ENCODE results near the gene XIAP. TPM values are rescaled to one million over a fixed set of nuclear protein-coding genes. Genes with fewer than 3 reads are reported as not detected.

Gene XIAP
- total and polyA plus RNA-seq, 9 donors, result 12.4 to 56.0 (median 38.7) TPM

DNA sequence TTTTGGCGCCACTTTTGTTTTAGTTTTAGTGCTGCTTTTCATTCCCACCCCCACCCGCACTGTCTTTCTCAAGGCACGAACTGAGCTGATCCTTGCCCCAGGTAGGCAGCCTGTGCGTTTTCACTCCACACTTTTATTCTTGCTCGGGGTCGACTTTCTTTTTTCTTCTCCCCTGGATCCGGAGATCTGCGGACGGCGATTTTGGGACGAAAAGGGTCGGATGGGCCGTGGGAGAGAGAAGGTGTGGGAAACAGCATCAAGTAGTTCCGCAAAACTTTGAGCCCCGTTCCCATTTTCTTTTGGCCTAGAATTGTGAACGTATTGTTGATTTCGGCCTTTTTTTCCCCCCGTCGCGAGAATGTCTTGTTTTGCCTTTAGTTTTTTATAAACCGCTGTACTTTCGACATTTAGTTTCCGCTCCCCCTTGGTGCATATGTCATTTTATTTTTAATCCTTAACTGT lies 102.2 kb downstream of the XIAP start:
- Histone ChIP-seq H3K9me3 (no peaks in the 10 kb centered on the region), H3K27me3 (no peaks in the 10 kb centered on the region), H3K4me1 (ENCODE audit: insufficient read depth) (no peaks in the 10 kb centered on the region), H3K27ac (peak overlapping the region; percentile 97 to 98), H3K36me3 (no peaks in the 10 kb centered on the region), H3K4me3 (peak overlapping the region; percentile 64)
- no peak for DNase-seq
- TF ChIP-seq POLR2A (IDR thresholded peaks at IDR 0.05) (no peak), EP300 (IDR thresholded peaks at IDR 0.05) (no peak)
- TF ChIP-seq, protein P1, sequence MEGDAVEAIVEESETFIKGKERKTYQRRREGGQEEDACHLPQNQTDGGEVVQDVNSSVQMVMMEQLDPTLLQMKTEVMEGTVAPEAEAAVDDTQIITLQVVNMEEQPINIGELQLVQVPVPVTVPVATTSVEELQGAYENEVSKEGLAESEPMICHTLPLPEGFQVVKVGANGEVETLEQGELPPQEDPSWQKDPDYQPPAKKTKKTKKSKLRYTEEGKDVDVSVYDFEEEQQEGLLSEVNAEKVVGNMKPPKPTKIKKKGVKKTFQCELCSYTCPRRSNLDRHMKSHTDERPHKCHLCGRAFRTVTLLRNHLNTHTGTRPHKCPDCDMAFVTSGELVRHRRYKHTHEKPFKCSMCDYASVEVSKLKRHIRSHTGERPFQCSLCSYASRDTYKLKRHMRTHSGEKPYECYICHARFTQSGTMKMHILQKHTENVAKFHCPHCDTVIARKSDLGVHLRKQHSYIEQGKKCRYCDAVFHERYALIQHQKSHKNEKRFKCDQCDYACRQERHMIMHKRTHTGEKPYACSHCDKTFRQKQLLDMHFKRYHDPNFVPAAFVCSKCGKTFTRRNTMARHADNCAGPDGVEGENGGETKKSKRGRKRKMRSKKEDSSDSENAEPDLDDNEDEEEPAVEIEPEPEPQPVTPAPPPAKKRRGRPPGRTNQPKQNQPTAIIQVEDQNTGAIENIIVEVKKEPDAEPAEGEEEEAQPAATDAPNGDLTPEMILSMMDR (IDR thresholded peaks at IDR 0.05), result no peak
- intact Hi-C loops (cut with DNase I), result no loop called here
- 32 to 52% (median 37%) methylated on average over 23 of the region's 23 CpGs for WGBS, 3 donors

GRCh38 chrX:123962794-123963373 lies 103.0 kb downstream of the XIAP start:
- Histone ChIP-seq H3K4me1 (ENCODE audit: insufficient read depth) (peaks cover under 1% of the 10 kb centered on the region), H3K27me3 (no peaks in the 10 kb centered on the region), H3K9me3 (no peaks in the 10 kb centered on the region), H3K4me3 (peak overlapping the region; percentile 64), H3K27ac (peak overlapping the region; percentile 97 to 98), H3K36me3 (no peaks in the 10 kb centered on the region)
- peak; percentile 56 for TF ChIP-seq POLR2A (IDR thresholded peaks at IDR 0.05)
- TF ChIP-seq, protein P1 (IDR thresholded peaks at IDR 0.05), result no peak
- intact Hi-C loops (cut with DNase I), result no loop called here
- WGBS, 3 donors, result 20 to 25% (median 23%) methylated on average over 22 of the region's 22 CpGs
- DNase-seq, result peak; percentile 87 to 93 (median 90)

Small RNA genes lying within 50 kb of the gene (small RNA-seq; reads per million reads assigned to genes)
- gene RF00019 (not detected), gene RN7SL190P (not detected), gene RNU6-122P (not detected)

Other genes starting within 250 kb of the XIAP start
- 10 to 100 TPM; 59.0 to 91.9 (median 80.4) TPM for gene THOC2, start 127.0 kb upstream of the XIAP start, total RNA-seq
- gene THOC2, start 127.0 kb upstream of the XIAP start, polyA plus RNA-seq, result 10 to 100 TPM; 37.0 to 47.2 TPM
- gene STAG2, start 101.7 kb downstream of the XIAP start, total RNA-seq, result 100 to 1,000 TPM in 1 of 7 donors, 10 to 100 TPM in 6; 64.2 to 135 (median 87.0) TPM
- 10 to 100 TPM; 35.1 to 36.4 TPM for gene STAG2, start 101.7 kb downstream of the XIAP start, polyA plus RNA-seq

Data from ovary (tissue), 9 donors.